Activated CD8-positive, alpha-beta T cell treated with anti-CD3 and anti-CD28 coated beads for 36 hours (primary cell): ENCODE data around the gene AGPAT2. TPM values are rescaled to one million over a fixed set of nuclear protein-coding genes. Genes with fewer than 3 reads are reported as not detected.
A peak's percentile ranks its signal among the peaks of the same experiment; 100 is the strongest.
"Not testable (repeated sequence)": the region's sequence is repeated elsewhere in the genome, so short reads cannot be mapped to it uniquely, and the experiment has no call there.

Source experiments
- ATAC-seq: fragments of 200-7000 bp; cut with Tn5 transposase; one replicate; pipeline ENCODE4 v1.10.0; 2021; ENCODE audit warnings: mild to moderate bottlenecking, moderate library complexity
- CTCF ChIA-PET: fragments of 350-600 bp; sonication (Branson Sonifier 250); formaldehyde crosslinking; loops from one replicate; lab custom pipeline; 2021; ENCODE audit warnings: antibody characterized with exemption; lab: Charles Lee
- POLR2A ChIA-PET: fragments of 350-600 bp; sonication (Branson Sonifier 250); formaldehyde crosslinking; loops from one replicate; lab custom pipeline; 2021; ENCODE audit warnings: antibody characterized with exemption; lab: Charles Lee
- DNase-seq: peaks from one replicate; pipeline ENCODE4 v3.0.0-alpha.2; 2020
- H3K27ac Mint-ChIP-seq: one replicate; pipeline ENCODE4 v1.8.0; 2021; ENCODE audit warnings: mild to moderate bottlenecking, mixed read lengths
- H3K27me3 Mint-ChIP-seq: one replicate; pipeline ENCODE4 v1.8.0; 2021; ENCODE audit warnings: mixed read lengths
- H3K36me3 Mint-ChIP-seq: one replicate; pipeline ENCODE4 v1.8.0; 2021; ENCODE audit warnings: low read depth, mixed read lengths
- H3K4me1 Mint-ChIP-seq: one replicate; pipeline ENCODE4 v1.8.0; 2021; ENCODE audit warnings: low read depth, mixed read lengths
- H3K4me3 Mint-ChIP-seq: one replicate; pipeline ENCODE4 v1.8.0; 2021; ENCODE audit warnings: mild to moderate bottlenecking, moderate library complexity, mixed read lengths
- H3K9me3 Mint-ChIP-seq: one replicate; pipeline ENCODE4 v1.8.0; 2021; ENCODE audit warnings: mixed read lengths
- CTCF ChIP-seq: fragments of 200-600 bp; IDR thresholded peaks from one replicate; pipeline ENCODE4 v1.8.0; 2022; ENCODE audit warnings: antibody characterized with exemption, mild to moderate bottlenecking
- intact Hi-C: fragments of 100-400 bp; cut with micrococcal nuclease; formaldehyde crosslinking; loops from one replicate; pipeline ENCODE4 v1.10.0; 2022
- total RNA-seq, 2 experiments: library from RNA; stranded (reverse); gene quantifications; one replicate each; pipeline ENCODE4 v1.2.3, GENCODE V29; 2021

AGPAT2 gene
- total RNA-seq, 2 experiments from 2014 or later: 11.3 to 11.8 TPM

- H3K9me3 Mint-ChIP-seq: no peaks in the 10 kb centered on the region
- ATAC-seq: no peak
- H3K27me3 Mint-ChIP-seq: peaks cover 32% of the 10 kb centered on the region
- H3K27ac Mint-ChIP-seq: no peak overlapping the region
- no peak for DNase-seq
- no peaks in the 10 kb centered on the region for H3K36me3 Mint-ChIP-seq
- TF ChIP-seq CTCF: no peak
- peaks cover 2% of the 10 kb centered on the region for H3K4me1 Mint-ChIP-seq
- POLR2A ChIA-PET: interaction anchor here (1.4 to 2.7 kb wide), 4 partner anchors 8 to 14 kb away, joined by 3 to 21 read pairs (median 6); no protein-coding TSS in a partner anchor
- CTCF ChIA-PET: interaction anchor here (0.6 to 1.5 kb wide), 4 partner anchors 12 to 163 kb away, joined by 3 to 5 read pairs (median 3); no protein-coding TSS in a partner anchor
- no peak overlapping the region for H3K4me3 Mint-ChIP-seq
- intact Hi-C loops: no loop called here
Measured at GRCh38 chr9:136714096-136714892, 27.0 kb upstream of the AGPAT2 start.

DNA sequence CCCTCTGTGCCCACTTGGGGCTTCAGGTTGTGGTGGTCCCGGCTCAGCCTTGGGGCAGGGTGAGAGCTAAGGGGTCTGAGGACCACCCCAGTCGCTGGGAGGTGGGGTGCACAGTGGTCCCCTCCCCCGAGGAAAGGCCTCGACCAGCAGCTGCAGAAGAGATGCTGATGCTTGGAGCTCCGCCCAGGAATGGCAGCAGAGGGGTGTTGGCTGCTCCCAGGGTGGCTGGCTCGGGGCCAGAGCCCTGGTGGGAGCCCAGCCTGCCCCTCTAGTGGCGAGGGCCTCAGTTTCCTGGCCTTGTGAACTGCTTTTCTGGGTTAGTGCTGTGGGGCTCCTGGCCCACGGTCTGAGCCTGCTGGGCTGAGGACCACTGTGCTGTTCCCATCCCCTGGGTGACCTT, 26.3 kb upstream of the AGPAT2 start:
- H3K4me3 Mint-ChIP-seq: no peak overlapping the region
- no peak for TF ChIP-seq CTCF
- peaks cover 32% of the 10 kb centered on the region for H3K27me3 Mint-ChIP-seq
- H3K4me1 Mint-ChIP-seq: peaks cover 2% of the 10 kb centered on the region
- no peaks in the 10 kb centered on the region for H3K9me3 Mint-ChIP-seq
- DNase-seq (no peak), ATAC-seq (no peak)
- no peak overlapping the region for H3K27ac Mint-ChIP-seq
- intact Hi-C loops: no loop called here
- CTCF ChIA-PET: interaction anchor here (1.2 to 1.4 kb wide), 2 partner anchors 13 to 20 kb away, joined by 3 read pairs; no protein-coding TSS in a partner anchor
- POLR2A ChIA-PET: interaction anchor here (1.4 to 2.7 kb wide), 4 partner anchors 9 to 15 kb away, joined by 3 to 21 read pairs (median 6); no protein-coding TSS in a partner anchor
- H3K36me3 Mint-ChIP-seq: no peaks in the 10 kb centered on the region

- peaks cover 2% of the 10 kb centered on the region for H3K4me1 Mint-ChIP-seq
- no peaks in the 10 kb centered on the region for H3K36me3 Mint-ChIP-seq
- no peaks in the 10 kb centered on the region for H3K9me3 Mint-ChIP-seq
- CTCF ChIA-PET: interaction anchor here (1.2 to 1.4 kb wide), 2 partner anchors 14 to 19 kb away, joined by 3 read pairs; no protein-coding TSS in a partner anchor
- ATAC-seq (no peak), DNase-seq (no peak)
- no peak overlapping the region for H3K4me3 Mint-ChIP-seq
- no peak overlapping the region for H3K27ac Mint-ChIP-seq
- POLR2A ChIA-PET: interaction anchor here (1.4 to 2.7 kb wide), 4 partner anchors 10 to 15 kb away, joined by 3 to 21 read pairs (median 6); no protein-coding TSS in a partner anchor
- no peak for TF ChIP-seq CTCF
- intact Hi-C loops: no loop called here
- H3K27me3 Mint-ChIP-seq: peaks cover 32% of the 10 kb centered on the region
Measured at GRCh38 chr9:136712690-136713544, 25.7 kb upstream of the AGPAT2 start.

GRCh38 chr9:136711751-136712689, 24.8 kb upstream of the AGPAT2 start, which contains the start of gene DIPK1B:
TSS of gene DIPK1B (plus strand) at chr9:136712572. CDS start at chr9:136712666, 94 bp downstream.
- DNase-seq (no peak), ATAC-seq (peak; percentile 29)
- no peak for TF ChIP-seq CTCF
- Mint-ChIP-seq H3K27me3 (peaks cover 32% of the 10 kb centered on the region), H3K27ac (no peak within 1 kb of the TSS), H3K36me3 (no peaks in the 10 kb centered on the region), H3K4me3 (peak within 1 kb of the TSS; percentile 21), H3K4me1 (peaks cover 2% of the 10 kb centered on the region), H3K9me3 (no peaks in the 10 kb centered on the region)
- CTCF ChIA-PET: no interaction called here
- POLR2A ChIA-PET: interaction anchor here (1.1 kb wide), 1 partner anchor 11 kb away, joined by 4 read pairs; no protein-coding TSS in a partner anchor
- intact Hi-C loops: no loop called here

DNA sequence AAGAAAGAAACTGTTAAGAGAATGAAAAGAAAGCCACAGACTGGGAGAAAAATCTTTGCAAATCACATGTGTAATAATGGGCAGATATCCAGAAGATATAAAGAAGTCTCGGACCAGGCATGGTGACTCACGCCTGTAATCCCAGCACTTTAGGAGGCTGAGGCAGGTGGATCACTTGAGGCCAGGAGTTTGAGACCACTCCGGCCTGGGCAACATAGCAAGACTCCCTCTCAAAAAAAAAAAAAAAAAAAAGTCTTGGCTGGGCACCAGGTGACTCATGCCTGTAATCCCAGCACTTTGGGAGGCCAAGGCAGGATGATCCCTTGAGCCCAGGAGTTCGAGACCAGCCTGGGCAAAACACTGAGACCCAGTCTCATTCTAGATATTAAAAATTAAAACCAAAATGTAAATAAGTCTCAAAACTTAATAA, 24.0 kb upstream of the AGPAT2 start:
- DNase-seq, H3K4me1 Mint-ChIP-seq, H3K36me3 Mint-ChIP-seq, ATAC-seq, H3K4me3 Mint-ChIP-seq, CTCF ChIA-PET, H3K9me3 Mint-ChIP-seq, intact Hi-C loops, H3K27ac Mint-ChIP-seq: not testable (repeated sequence)
- POLR2A ChIA-PET: interaction anchor here (1.1 kb wide), 1 partner anchor 11 kb away, joined by 4 read pairs; no protein-coding TSS in a partner anchor
- peaks cover 30% of the 10 kb centered on the region for H3K27me3 Mint-ChIP-seq
